HG02840 (cell line): ENCODE results near the gene SCNN1A.

Source experiments
- ATAC-seq: cut with Tn5 transposase; IDR thresholded peaks from one replicate; pipeline ENCODE4 v1.9.1; 2021; ENCODE audit warnings: mild to moderate bottlenecking, moderate library complexity, moderate number of reproducible peaks; ENCODE audit not compliant: unreplicated experiment, low FRiP score

SCNN1A gene

GRCh38 chr12:6369916-6370575 lies 5.3 kb downstream of the SCNN1A start:
- no peak for ATAC-seq

- ATAC-seq, result no peak
Observed at GRCh38 chr12:6368906-6369525, 6.3 kb downstream of the SCNN1A start.

GRCh38 chr12:6367969-6368892 lies 7.1 kb downstream of the SCNN1A start:
- ATAC-seq, result no peak

- ATAC-seq, result no peak
Observed at GRCh38 chr12:6367065-6367968, 8.0 kb downstream of the SCNN1A start.

- no peak for ATAC-seq
Observed at GRCh38 chr12:6364044-6364374, 11.4 kb downstream of the SCNN1A start.

- no peak for ATAC-seq
Observed at GRCh38 chr12:6363330-6364043, 11.9 kb downstream of the SCNN1A start.

- no peak for ATAC-seq
Observed at GRCh38 chr12:6363010-6363329, 12.4 kb downstream of the SCNN1A start.

- ATAC-seq, result no peak
Observed at GRCh38 chr12:6362403-6362802, 13.0 kb downstream of the SCNN1A start.

- ATAC-seq, result no peak
Observed at GRCh38 chr12:6361834-6362233, 13.5 kb downstream of the SCNN1A start.

- no peak for ATAC-seq
Observed at GRCh38 chr12:6360578-6361490, 14.5 kb downstream of the SCNN1A start.

- no peak for ATAC-seq
Observed at GRCh38 chr12:6360080-6360571, 15.2 kb downstream of the SCNN1A start.

GRCh38 chr12:6358881-6359280 lies 16.5 kb downstream of the SCNN1A start:
- ATAC-seq, result no peak

GRCh38 chr12:6356374-6356820 lies 19.0 kb downstream of the SCNN1A start:
- no peak for ATAC-seq

- no peak for ATAC-seq
Observed at GRCh38 chr12:6355491-6356373, 19.6 kb downstream of the SCNN1A start.

- no peak for ATAC-seq
Observed at GRCh38 chr12:6354495-6355393, 20.6 kb downstream of the SCNN1A start.
